Activated naive CD4-positive, alpha-beta T cell treated with anti-CD3 and anti-CD28 coated beads for 36 hours (primary cell): Measurements from ENCODE around the gene ZBTB9. TPM values are rescaled to one million over a fixed set of nuclear protein-coding genes. Genes with fewer than 3 reads are reported as not detected.
"Not testable (repeated sequence)": the region's sequence is repeated elsewhere in the genome, so short reads cannot be mapped to it uniquely, and the experiment has no call there.

Experiments
- CTCF ChIA-PET: fragments of 350-600 bp; sonication (Branson Sonifier 250); formaldehyde crosslinking; loops from one replicate; lab custom pipeline; 2021; ENCODE audit warnings: antibody characterized with exemption; lab: Charles Lee
- DNase-seq: peaks from one replicate; pipeline ENCODE4 v3.0.0-alpha.2; 2020
- H3K27ac Mint-ChIP-seq: one replicate; pipeline ENCODE4 v1.8.0; 2021; ENCODE audit warnings: mild to moderate bottlenecking, mixed read lengths
- H3K27me3 Mint-ChIP-seq: one replicate; pipeline ENCODE4 v1.8.0; 2021; ENCODE audit warnings: low read depth, mixed read lengths
- H3K36me3 Mint-ChIP-seq: one replicate; pipeline ENCODE4 v1.8.0; 2021; ENCODE audit warnings: low read depth, mixed read lengths
- H3K4me1 Mint-ChIP-seq: one replicate; pipeline ENCODE4 v1.8.0; 2021; ENCODE audit warnings: low read depth, mixed read lengths
- H3K4me3 Mint-ChIP-seq: one replicate; pipeline ENCODE4 v1.8.0; 2021; ENCODE audit warnings: mild to moderate bottlenecking, moderate library complexity, mixed read lengths
- H3K9me3 Mint-ChIP-seq: one replicate; pipeline ENCODE4 v1.8.0; 2021; ENCODE audit warnings: mixed read lengths
- intact Hi-C: fragments of 100-400 bp; cut with micrococcal nuclease; formaldehyde crosslinking; loops from one replicate; pipeline ENCODE4 v1.15.1; 2023
- total RNA-seq, 2 experiments: library from RNA; stranded (reverse); gene quantifications; one replicate each; pipeline ENCODE4 v1.2.3, GENCODE V29; 2021

ZBTB9 gene
- total RNA-seq, 2 experiments from 2014 or later = 5.0 to 6.5 TPM

DNA sequence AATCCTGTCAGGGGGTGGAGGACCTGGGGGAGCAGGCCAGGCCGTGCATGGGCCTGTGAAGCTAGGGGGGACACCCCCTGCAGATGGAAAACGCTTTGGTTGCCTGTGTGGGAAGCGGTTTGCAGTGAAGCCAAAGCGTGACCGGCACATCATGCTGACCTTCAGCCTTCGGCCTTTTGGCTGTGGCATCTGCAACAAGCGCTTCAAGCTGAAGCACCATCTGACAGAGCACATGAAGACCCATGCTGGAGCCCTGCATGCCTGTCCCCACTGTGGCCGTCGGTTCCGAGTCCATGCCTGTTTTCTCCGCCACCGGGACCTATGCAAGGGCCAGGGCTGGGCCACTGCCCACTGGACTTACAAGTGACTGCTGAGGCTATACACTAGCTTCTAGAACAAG is 1.8 kb downstream of the ZBTB9 start:
- Mint-ChIP-seq H3K4me3 (no peak overlapping the region), H3K4me1 (peaks cover 44% of the 10 kb centered on the region), H3K36me3 (peaks cover 19% of the 10 kb centered on the region), H3K27me3 (no peaks in the 10 kb centered on the region), H3K27ac (no peak overlapping the region), H3K9me3 (no peaks in the 10 kb centered on the region)
- CTCF ChIA-PET = no interaction called here
- no peak for DNase-seq
- intact Hi-C loops = no loop called here

DNA sequence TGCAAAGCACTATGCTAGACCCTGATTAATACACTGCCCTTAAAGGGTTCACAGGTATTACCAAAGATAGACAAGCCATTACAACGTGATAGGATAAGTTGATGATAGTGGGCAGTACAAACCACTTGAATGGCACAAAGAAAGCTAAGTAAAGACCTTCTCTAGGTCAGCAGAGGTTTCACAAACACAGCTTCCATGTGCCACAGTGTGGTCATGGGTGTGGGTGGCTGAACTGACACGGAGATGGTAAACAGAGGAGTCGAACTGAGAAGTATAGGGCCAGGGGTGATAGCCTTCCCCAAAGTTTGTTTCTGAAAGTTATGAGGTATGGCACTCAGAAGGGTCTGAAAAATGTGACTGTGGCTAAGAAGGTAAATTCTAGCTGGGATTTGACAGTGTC is 4.3 kb downstream of the ZBTB9 start:
- Mint-ChIP-seq H3K4me3 (no peak overlapping the region), H3K9me3 (no peaks in the 10 kb centered on the region), H3K27me3 (no peaks in the 10 kb centered on the region), H3K4me1 (peaks cover 33% of the 10 kb centered on the region), H3K27ac (no peak overlapping the region), H3K36me3 (peaks cover 19% of the 10 kb centered on the region)
- DNase-seq = no peak
- intact Hi-C loops = no loop called here
- CTCF ChIA-PET = interaction anchor here (1.1 kb wide), 1 partner anchor 18 kb away, joined by 3 read pairs; no protein-coding TSS in a partner anchor

DNA sequence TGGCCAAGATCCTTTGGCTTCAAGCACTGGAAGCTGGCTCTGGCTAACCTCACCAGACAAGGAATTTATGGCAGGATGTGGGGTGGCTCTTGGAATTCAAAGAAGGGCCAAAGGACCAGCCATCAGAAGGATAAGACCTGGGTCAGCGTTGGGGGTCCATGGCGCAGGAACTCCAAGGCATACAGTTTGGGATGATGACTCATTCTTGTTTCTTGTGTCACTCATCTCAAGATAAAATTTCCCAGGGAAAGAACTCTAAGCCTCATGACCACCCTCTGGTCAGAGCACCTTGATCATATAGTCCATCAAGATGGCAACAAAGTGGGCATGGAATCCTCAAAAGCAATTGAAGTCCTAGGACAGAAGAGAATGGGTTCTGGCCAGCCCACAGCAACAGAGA is 4.8 kb downstream of the ZBTB9 start:
- no peaks in the 10 kb centered on the region for H3K27me3 Mint-ChIP-seq
- H3K4me1 Mint-ChIP-seq = peaks cover 30% of the 10 kb centered on the region
- no peak overlapping the region for H3K4me3 Mint-ChIP-seq
- no peak for DNase-seq
- peaks cover 19% of the 10 kb centered on the region for H3K36me3 Mint-ChIP-seq
- CTCF ChIA-PET = interaction anchor here (1.1 kb wide), 1 partner anchor 18 kb away, joined by 3 read pairs; no protein-coding TSS in a partner anchor
- no peaks in the 10 kb centered on the region for H3K9me3 Mint-ChIP-seq
- H3K27ac Mint-ChIP-seq = no peak overlapping the region
- intact Hi-C loops = no loop called here

DNA sequence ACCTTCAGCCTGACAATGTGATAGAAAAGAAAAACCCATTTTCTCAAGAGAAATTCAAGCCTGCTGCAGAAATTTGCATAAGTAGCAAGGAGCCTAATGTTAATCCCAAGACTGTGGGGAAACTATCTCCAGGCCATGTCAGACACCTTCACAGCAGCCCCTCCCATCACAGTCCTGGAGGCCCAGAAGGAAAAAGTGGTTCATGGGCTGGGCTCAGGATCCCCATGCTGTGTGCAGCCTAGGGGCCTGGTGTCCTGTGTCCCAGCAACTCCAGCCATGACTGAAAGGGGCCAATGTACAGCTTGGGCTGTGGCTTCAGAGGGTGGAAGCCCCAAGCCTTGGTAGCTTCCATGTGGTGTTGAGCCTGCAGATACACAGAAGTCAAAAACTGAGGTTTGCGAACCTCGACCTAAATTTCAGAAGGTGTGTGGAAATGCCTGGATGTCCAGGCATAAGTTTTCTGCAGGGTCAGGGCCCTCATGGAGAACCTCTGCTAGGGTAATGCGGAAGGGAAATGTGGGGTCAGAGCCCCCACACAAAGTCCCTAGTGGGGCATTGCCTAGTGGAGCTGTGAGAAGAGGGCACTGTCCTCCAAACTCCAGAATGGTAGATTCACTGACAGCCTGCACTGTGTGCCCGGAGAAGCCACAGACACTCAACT is 11.8 kb downstream of the ZBTB9 start:
- DNase-seq = no peak
- Mint-ChIP-seq H3K4me3 (no peak overlapping the region), H3K4me1 (no peaks in the 10 kb centered on the region), H3K27ac (no peak overlapping the region), H3K9me3 (no peaks in the 10 kb centered on the region), H3K36me3 (no peaks in the 10 kb centered on the region), H3K27me3 (no peaks in the 10 kb centered on the region)
- CTCF ChIA-PET = no interaction called here
- intact Hi-C loops = no loop called here

DNA sequence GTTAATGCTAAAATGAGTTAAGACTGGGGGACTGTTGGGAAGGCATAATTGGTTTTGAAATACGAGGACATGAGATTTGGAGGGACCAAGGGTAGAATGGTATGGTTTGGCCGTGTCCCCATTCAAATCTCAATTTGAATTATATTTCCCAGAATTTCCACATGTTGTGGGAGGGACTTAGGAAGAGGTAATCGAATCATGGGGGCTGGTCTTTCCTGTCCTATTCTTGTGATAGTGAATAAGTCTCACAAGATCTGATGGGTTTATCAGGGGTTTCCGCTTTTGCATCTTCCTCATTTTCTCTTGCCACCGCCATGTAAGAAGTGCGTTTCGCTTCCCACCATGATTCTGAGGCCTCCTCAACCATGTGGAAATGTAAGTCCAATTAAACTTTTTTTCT is 12.7 kb downstream of the ZBTB9 start:
- CTCF ChIA-PET = no interaction called here

DNA sequence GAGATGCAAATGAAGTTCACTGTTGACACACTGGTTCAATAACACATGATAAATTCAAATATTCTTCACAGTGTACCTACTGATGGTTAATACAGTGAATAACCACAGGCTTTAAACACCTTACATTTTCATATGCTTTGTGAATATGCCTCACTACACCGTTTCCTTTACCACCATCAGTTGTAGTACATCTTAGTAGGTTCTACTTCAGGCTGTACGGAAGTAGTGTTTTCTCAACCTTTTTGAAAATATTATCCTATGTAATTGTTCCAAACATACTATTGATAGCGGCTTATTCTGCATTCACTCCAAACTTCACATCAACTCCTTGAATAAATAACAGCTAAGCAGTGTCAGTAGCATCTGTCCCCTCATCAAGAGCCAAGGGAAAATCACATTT is 15.3 kb downstream of the ZBTB9 start:
- H3K27ac Mint-ChIP-seq = no peak overlapping the region
- H3K4me1 Mint-ChIP-seq = no peaks in the 10 kb centered on the region
- intact Hi-C loops = no loop called here
- DNase-seq = no peak
- no peaks in the 10 kb centered on the region for H3K27me3 Mint-ChIP-seq
- no peak overlapping the region for H3K4me3 Mint-ChIP-seq
- H3K9me3 Mint-ChIP-seq = no peaks in the 10 kb centered on the region
- CTCF ChIA-PET = interaction anchor here (1.5 kb wide), 1 partner anchor 79 kb away, joined by 4 read pairs; no protein-coding TSS in a partner anchor
- no peaks in the 10 kb centered on the region for H3K36me3 Mint-ChIP-seq

More for the DNA sequence above, 12.7 kb downstream of the ZBTB9 start:
- intact Hi-C loops = no loop called here
- no peaks in the 10 kb centered on the region for H3K36me3 Mint-ChIP-seq
- H3K27ac Mint-ChIP-seq = no peak overlapping the region
- no peak for DNase-seq
- no peaks in the 10 kb centered on the region for H3K27me3 Mint-ChIP-seq
- no peaks in the 10 kb centered on the region for H3K9me3 Mint-ChIP-seq
- no peak overlapping the region for H3K4me3 Mint-ChIP-seq
- no peaks in the 10 kb centered on the region for H3K4me1 Mint-ChIP-seq

DNA sequence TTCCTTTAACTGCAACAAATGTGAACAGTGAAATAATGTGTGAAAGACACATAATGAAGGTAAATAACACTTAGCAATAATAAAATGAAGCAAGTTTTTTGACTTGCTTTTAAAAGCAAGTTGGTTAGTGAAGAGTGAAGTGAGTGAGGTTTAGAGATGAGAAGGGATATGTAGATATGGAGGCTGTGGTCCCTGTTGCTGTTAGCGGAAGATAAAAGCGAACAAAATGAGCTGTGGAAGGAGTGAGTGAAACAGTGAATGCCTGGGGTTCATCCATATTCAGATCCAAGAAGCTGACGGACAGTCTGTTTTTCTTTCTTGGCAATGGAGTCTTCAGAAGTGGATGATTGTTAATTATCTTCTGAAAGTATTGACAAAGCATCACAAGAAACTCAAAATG is 23.5 kb downstream of the ZBTB9 start:
- CTCF ChIA-PET = no interaction called here
- intact Hi-C loops = no loop called here
- DNase-seq = no peak
- H3K4me1 Mint-ChIP-seq = no peaks in the 10 kb centered on the region
- H3K36me3 Mint-ChIP-seq = no peaks in the 10 kb centered on the region
- no peak overlapping the region for H3K4me3 Mint-ChIP-seq
- H3K27ac Mint-ChIP-seq = no peak overlapping the region
- H3K27me3 Mint-ChIP-seq = no peaks in the 10 kb centered on the region
- no peaks in the 10 kb centered on the region for H3K9me3 Mint-ChIP-seq

DNA sequence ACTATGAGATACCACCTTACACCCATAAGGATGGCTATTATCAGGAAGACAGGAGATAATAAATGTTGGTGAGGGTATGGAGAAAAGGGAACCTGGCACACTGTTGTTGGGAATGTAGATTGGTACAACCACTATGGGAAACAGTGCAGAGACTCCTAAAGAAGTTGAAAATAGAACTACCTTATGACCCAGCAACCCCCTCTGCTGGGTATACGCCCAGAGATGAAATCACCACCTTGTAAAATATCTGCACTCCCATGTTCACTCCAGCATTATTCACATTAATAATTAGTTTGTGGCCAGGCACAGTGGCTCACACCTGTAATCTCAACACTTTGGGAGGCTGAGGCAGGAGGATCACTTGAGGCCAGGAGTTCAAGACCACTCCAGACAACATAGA is 26.8 kb downstream of the ZBTB9 start:
- no peak overlapping the region for H3K27ac Mint-ChIP-seq
- no peaks in the 10 kb centered on the region for H3K9me3 Mint-ChIP-seq
- H3K27me3 Mint-ChIP-seq = no peaks in the 10 kb centered on the region
- no peaks in the 10 kb centered on the region for H3K36me3 Mint-ChIP-seq
- intact Hi-C loops = no loop called here
- H3K4me1 Mint-ChIP-seq = no peaks in the 10 kb centered on the region
- no peak overlapping the region for H3K4me3 Mint-ChIP-seq
- DNase-seq = peak; percentile 10
- CTCF ChIA-PET = interaction anchor here (0.7 kb wide), 3 partner anchors 96 to 546 kb away, joined by 3 read pairs; no protein-coding TSS in a partner anchor

DNA sequence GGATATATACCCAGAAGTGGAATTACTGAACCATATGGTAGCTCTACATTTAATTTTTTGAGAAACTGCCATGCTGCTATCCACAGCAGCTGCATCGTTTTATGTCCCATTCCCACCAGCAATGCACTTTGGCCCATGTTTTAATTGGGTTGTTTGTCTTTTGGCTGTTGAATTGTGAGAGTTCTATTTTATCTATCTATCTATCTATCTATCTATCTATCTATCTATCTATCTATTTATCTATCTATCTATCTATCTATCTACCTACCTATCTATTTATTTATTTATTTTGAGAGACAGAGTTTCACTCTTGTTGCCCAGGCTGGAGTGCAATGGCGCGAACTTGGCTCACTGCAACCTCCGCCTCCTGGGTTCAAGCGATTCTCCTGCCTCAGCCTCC is 28.2 kb downstream of the ZBTB9 start:
- H3K27me3 Mint-ChIP-seq, H3K4me1 Mint-ChIP-seq, H3K27ac Mint-ChIP-seq, H3K9me3 Mint-ChIP-seq, DNase-seq, intact Hi-C loops, H3K36me3 Mint-ChIP-seq, H3K4me3 Mint-ChIP-seq, CTCF ChIA-PET: not testable (repeated sequence)

DNA sequence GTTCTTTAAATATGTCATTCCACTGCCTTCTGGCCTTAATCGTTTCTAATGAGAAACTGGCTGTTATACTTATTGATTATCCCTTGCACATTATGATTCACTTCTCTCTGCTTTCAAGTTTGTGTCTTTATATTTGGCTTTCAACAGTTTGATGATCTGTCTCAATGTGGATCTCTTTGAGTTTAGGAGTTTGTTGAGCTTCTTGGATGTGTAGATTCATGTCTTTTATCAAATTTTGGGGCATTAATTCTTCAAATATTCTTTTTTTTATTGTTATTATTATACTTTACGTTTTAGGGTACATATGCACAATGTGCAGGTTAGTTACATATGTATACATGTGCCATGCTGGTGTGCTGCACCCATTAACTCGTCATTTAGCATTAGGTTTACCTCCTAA is 29.3 kb downstream of the ZBTB9 start:
- Mint-ChIP-seq H3K4me3 (no peak overlapping the region), H3K27me3 (peaks cover 3% of the 10 kb centered on the region), H3K9me3 (no peaks in the 10 kb centered on the region), H3K36me3 (no peaks in the 10 kb centered on the region), H3K4me1 (no peaks in the 10 kb centered on the region), H3K27ac (no peak overlapping the region)
- DNase-seq = no peak
- CTCF ChIA-PET = interaction anchor here (0.5 kb wide), 1 partner anchor 1503 kb away, joined by 3 read pairs; no protein-coding TSS in a partner anchor
- intact Hi-C loops = no loop called here

DNA sequence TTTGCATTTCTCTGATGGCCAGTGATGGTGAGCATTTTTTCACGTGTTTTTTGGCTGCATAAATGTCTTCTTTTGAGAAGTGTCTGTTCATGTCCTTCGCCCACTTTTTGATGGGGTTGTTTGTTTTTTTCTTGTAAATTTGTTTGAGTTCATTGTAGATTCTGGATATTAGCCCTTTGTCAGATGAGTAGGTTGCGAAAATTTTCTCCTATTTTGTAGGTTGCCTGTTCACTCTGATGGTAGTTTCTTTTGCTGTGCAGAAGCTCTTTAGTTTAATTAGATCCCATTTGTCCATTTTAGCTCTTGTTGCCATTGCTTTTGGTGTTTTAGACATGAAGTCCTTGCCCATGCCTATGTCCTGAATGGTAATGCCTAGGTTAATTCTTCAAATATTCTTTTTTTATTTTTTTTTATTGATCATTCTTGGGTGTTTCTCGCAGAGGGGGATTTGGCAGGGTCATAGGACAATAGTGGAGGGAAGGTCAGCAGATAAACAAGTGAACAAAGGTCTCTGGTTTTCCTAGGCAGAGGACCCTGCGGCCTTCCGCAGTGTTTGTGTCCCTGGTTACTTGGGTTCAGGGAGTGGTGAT is 30.4 kb downstream of the ZBTB9 start:
- H3K4me1 Mint-ChIP-seq, intact Hi-C loops, H3K9me3 Mint-ChIP-seq: not testable (repeated sequence)

DNA sequence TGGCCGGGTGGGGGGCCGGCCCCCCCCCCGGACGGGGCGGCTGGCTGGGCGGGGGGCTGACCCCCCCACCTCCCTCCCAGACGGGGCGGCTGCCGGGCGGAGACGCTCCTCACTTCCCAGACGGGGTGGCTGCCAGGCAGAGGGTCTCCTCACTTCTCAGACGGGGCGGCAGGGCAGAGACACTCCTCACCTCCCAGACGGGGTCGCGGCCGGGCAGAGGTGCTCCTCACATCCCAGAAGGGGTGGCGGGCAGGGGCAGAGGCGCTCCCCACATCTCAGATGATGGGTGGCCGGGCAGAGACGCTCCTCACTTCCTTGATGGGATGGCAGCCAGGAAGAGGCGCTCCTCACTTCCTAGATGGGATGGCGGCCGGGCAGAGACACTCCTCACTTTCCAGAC is 31.3 kb downstream of the ZBTB9 start:
- CTCF ChIA-PET, H3K27me3 Mint-ChIP-seq, H3K4me1 Mint-ChIP-seq, H3K27ac Mint-ChIP-seq, DNase-seq, intact Hi-C loops, H3K36me3 Mint-ChIP-seq, H3K9me3 Mint-ChIP-seq, H3K4me3 Mint-ChIP-seq: not testable (repeated sequence)

More for the DNA sequence above, 30.4 kb downstream of the ZBTB9 start:
- H3K36me3 Mint-ChIP-seq, CTCF ChIA-PET, H3K27me3 Mint-ChIP-seq, H3K4me3 Mint-ChIP-seq, H3K27ac Mint-ChIP-seq, DNase-seq: not testable (repeated sequence)

DNA sequence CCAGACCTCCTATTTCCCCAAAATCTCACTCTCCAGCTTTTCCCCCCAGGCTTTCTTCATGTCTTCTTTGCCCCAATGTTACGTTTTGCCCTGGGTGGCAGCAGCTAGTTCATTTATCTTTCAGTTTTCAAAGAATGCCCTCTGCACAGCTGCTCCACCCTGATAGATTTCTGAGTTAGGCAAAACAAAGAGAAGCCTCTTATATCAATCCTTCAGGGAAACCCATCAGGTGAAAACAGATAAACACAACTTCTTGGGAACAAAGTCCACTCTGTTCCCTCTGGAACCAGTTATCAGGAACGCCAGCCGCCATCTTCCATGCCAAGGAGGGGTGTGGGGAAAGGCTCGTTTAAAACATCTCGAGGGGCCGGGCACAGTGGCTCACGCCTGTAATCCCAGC is 34.0 kb downstream of the ZBTB9 start:
- Mint-ChIP-seq H3K4me1 (no peaks in the 10 kb centered on the region), H3K9me3 (no peaks in the 10 kb centered on the region), H3K27ac (no peak overlapping the region), H3K4me3 (no peak overlapping the region), H3K36me3 (no peaks in the 10 kb centered on the region), H3K27me3 (peaks cover 3% of the 10 kb centered on the region)
- intact Hi-C loops = no loop called here
- CTCF ChIA-PET = no interaction called here
- no peak for DNase-seq
